GM12878 (cell line): ENCODE data around the gene KRT14. TPM values are rescaled to one million over a fixed set of nuclear protein-coding genes. Genes with fewer than 3 reads are reported as not detected.
"Not testable (repeated sequence)": the region's sequence is repeated elsewhere in the genome, so short reads cannot be mapped to it uniquely, and the experiment has no call there.

Experiments used
- ATAC-seq: fragments of 200-7000 bp; cut with Tn5 transposase; 3 replicates; pipeline ENCODE4 v1.9.1; 2020; ENCODE audit warnings: mild to moderate bottlenecking, moderate library complexity
- BruUV-seq: library from RNA; stranded (reverse); fragments of 400-500 nt; replicated peaks from 2 replicates; lab custom pipeline; 2021; lab: Mats Ljungman, UMichigan
- CTCF ChIA-PET: fragments of 300-600 bp; sonication (Branson Sonifier 250); formaldehyde crosslinking; extraction: SDS; loops from one replicate; lab custom pipeline; 2021; ENCODE audit warnings: inconsistent platforms; lab: Yijun Ruan, JAX
- POLR2A ChIA-PET: fragments of 350-600 bp; formaldehyde crosslinking; extraction: SDS; loops from one replicate; lab custom pipeline; 2021; ENCODE audit warnings: inconsistent platforms; lab: Charles Lee
- RAD21 ChIA-PET: fragments of 300-600 bp; sonication (Branson Sonifier 250); formaldehyde crosslinking; loops from one replicate; lab custom pipeline; 2023; ENCODE audit warnings: antibody characterized with exemption; ENCODE audit not compliant: unreplicated experiment; lab: Charles Lee
- SMC1A ChIA-PET: fragments of 300-600 bp; sonication (Branson Sonifier 250); formaldehyde crosslinking; loops from one replicate; lab custom pipeline; 2023; ENCODE audit not compliant: unreplicated experiment, uncharacterized antibody; lab: Charles Lee
- DNase-seq: peaks from one replicate; pipeline ENCODE4 v3.0.0-alpha.2; 2011; ENCODE audit warnings: low read depth, low spot score
- FAIRE-seq: peaks from 3 replicates; lab custom pipeline; 2011; peaks lifted over from hg19 to GRCh38; lab: Jason Lieb, UNC
- H2AFZ ChIP-seq: 2 replicates; pipeline ENCODE4 v1.6.0; 2011; ENCODE audit warnings: low read depth, low read length, control low read depth; ENCODE audit not compliant: control insufficient read depth
- H3K27ac ChIP-seq: 2 replicates; pipeline ENCODE4 v1.5.1; 2011; ENCODE audit warnings: control low read depth; ENCODE audit not compliant: control insufficient read depth, insufficient read depth
- H3K27me3 ChIP-seq, 2 experiments: replicated peaks in 1 of 2; 2 replicates each; pipeline versions ENCODE4 v1.6.0 to v1.6.1; 2011; ENCODE audit warnings: low read length in 1 of 2; ENCODE audit not compliant: control insufficient read depth in 2 of 2, insufficient read depth in 2 of 2
- H3K36me3 ChIP-seq, 2 experiments: 2 replicates each; pipeline ENCODE4 v1.5.1; 2011; ENCODE audit warnings: low read length in 1 of 2; ENCODE audit not compliant: control insufficient read depth in 2 of 2, insufficient read depth in 2 of 2
- H3K4me1 ChIP-seq: 2 replicates; pipeline ENCODE4 v1.6.1; 2011; ENCODE audit warnings: mild to moderate bottlenecking, low read length, moderate library complexity, mixed read lengths; ENCODE audit not compliant: control insufficient read depth, insufficient read depth
- H3K4me2 ChIP-seq: 2 replicates; pipeline ENCODE4 v1.6.0; 2011; ENCODE audit warnings: control low read depth; ENCODE audit not compliant: control insufficient read depth, insufficient read depth
- H3K4me3 ChIP-seq: fragments of 200-600 bp; sonication (generic); 2 replicates; pipeline ENCODE4 v1.5.1; 2016
- H3K79me2 ChIP-seq: 2 replicates; pipeline ENCODE4 v1.6.0; 2011; ENCODE audit warnings: low read length; ENCODE audit not compliant: control insufficient read depth, insufficient read depth
- H3K9ac ChIP-seq: 2 replicates; pipeline ENCODE4 v1.8.0; 2011; ENCODE audit warnings: low read length, control low read depth, mixed read lengths; ENCODE audit not compliant: control insufficient read depth, insufficient read depth
- H3K9me3 ChIP-seq: replicated peaks from 3 replicates; pipeline ENCODE4 v1.5.1; 2011; ENCODE audit warnings: mild to moderate bottlenecking, low read length; ENCODE audit not compliant: control insufficient read depth, insufficient read depth
- H4K20me1 ChIP-seq: 2 replicates; pipeline ENCODE4 v1.6.0; 2011; ENCODE audit not compliant: control insufficient read depth, insufficient read depth
- MTA2 ChIP-seq: fragments of 450-650 bp; IDR thresholded peaks from 2 replicates; pipeline ENCODE4 v1.6.1; 2016; ENCODE audit warnings: low read depth, mild to moderate bottlenecking, moderate library complexity
- NFXL1 ChIP-seq: fragments of 450-650 bp; IDR thresholded peaks from 2 replicates; pipeline ENCODE4 v1.6.1; 2017; ENCODE audit warnings: antibody characterized with exemption, mild to moderate bottlenecking, borderline replicate concordance
- SREBF2 ChIP-seq: IDR thresholded peaks from 2 replicates; pipeline ENCODE4 v1.6.1; 2012; ENCODE audit warnings: mild to moderate bottlenecking, low read length
- TARDBP ChIP-seq: IDR thresholded peaks from 2 replicates; pipeline ENCODE4 v1.6.1; 2016; ENCODE audit warnings: borderline replicate concordance
- WGBS: methylation state at CpG from one replicate; pipeline ENCODE4 v1.1.6; 2016; ENCODE audit warnings: low lambda C conversion rate; ENCODE audit not compliant: insufficient replicate concordance, insufficient coverage; ENCODE audit errors: missing lambda C conversion rate; 5-methylcytosine and 5-hydroxymethylcytosine counted together
- in situ Hi-C: fragments of 300-500 bp; cut with MboI; formaldehyde crosslinking; loops from 9 replicates; pipeline ENCODE4 v1.14.3; 2018; ENCODE audit warnings: mixed read lengths
- intact Hi-C: fragments of 100-400 bp; cut with micrococcal nuclease; formaldehyde crosslinking; loops from one replicate; pipeline ENCODE4 v1.14.2; 2022; ENCODE audit not compliant: unreplicated experiment
- polyA plus RNA-seq, 11 experiments: library from polyadenylated mRNA; depleted of rRNA in 4 of 11; unstranded in 6 of 11; stranded (reverse) in 5 of 11; fragments of >200 nt; fragmentation: Nextera tagmentation in 4 of 11; fragmentation: Illumina TruSeq in 1 of 11; extraction: Ambion mirVana in 4 of 11; extraction: Trizol in 1 of 11; gene quantifications; 1 replicate in 1 of 11; 2 replicates in 10 of 11; pipeline versions ENCODE4 v1.2.1 to v1.2.3, GENCODE V29; 2011 to 2016; ENCODE audit warnings: inconsistent platforms in 2 of 11, missing spikeins in 2 of 11, low read depth in 1 of 11
- total RNA-seq, 4 experiments: library from RNA; depleted of rRNA in 3 of 4; stranded (reverse); fragments of >200 nt in 3 of 4; fragmentation: Illumina TruSeq in 1 of 4; extraction: Trizol in 1 of 4; gene quantifications; 2 replicates each; pipeline versions ENCODE4 v1.2.1 to v1.2.3, GENCODE V29; 2013 to 2021
- TF ChIP-seq, protein P1 (sequence below): IDR thresholded peaks from 2 replicates; pipeline ENCODE4 v1.6.1; 2011; ENCODE audit warnings: borderline replicate concordance, low read depth, mild to moderate bottlenecking, moderate library complexity, mixed read lengths, low read length; ENCODE audit not compliant: insufficient read depth; ENCODE audit errors: extremely low read length

KRT14 gene
- total and polyA plus RNA-seq, 10 of the 15 experiments (the other 5 are each of a cell fraction or from before 2014, with no cell fraction given): 1.5 TPM; not detected in 9

DNA sequence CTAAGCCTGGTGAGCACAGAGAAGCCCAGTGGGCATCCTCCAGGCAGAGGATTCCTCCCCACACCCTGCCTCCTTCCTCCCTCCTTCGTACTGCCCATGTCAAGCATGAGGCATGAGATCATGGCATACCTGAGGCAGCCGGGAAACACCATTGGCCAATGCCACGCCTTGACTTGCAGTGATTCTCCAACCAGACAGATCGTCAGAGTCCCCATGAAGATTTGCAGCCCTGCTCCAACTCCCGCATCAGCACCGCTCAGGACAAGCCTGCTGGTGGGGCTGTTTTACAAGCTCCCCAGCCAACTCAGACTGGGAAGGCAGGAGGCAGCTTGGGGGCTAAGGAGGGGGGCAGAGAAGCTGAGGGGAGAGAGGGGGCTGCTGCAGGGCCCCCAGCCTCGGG, 28.8 kb upstream of the KRT14 start:
- Histone ChIP-seq H2AFZ (no peak overlapping the region), H3K4me3 (no peak overlapping the region), H4K20me1 (no peaks in the 10 kb centered on the region), H3K27me3 (peaks cover 0 to 2% of the 10 kb centered on the region in 2 experiments; a peak in 2 of 4 replicates), H3K9ac (no peak overlapping the region), H3K9me3 (no peaks in the 10 kb centered on the region), H3K27ac (no peak overlapping the region), H3K4me2 (no peak overlapping the region), H3K36me3 (no peaks in the 10 kb centered on the region), H3K79me2 (no peaks in the 10 kb centered on the region), H3K4me1 (no peaks in the 10 kb centered on the region)
- no TSS peak for BruUV-seq
- ChIA-PET SMC1A (no interaction called here), CTCF (no interaction called here), RAD21 (no interaction called here), POLR2A (no interaction called here)
- 3% methylated on average over 6 of the region's 7 CpGs for WGBS
- FAIRE-seq (no peak), ATAC-seq (no peak), DNase-seq (no peak)
- in situ Hi-C loops: no loop called here
- TF ChIP-seq SREBF2 (no peak), TARDBP (no peak), NFXL1 (no peak), MTA2 (no peak)
- TF ChIP-seq, protein P1, sequence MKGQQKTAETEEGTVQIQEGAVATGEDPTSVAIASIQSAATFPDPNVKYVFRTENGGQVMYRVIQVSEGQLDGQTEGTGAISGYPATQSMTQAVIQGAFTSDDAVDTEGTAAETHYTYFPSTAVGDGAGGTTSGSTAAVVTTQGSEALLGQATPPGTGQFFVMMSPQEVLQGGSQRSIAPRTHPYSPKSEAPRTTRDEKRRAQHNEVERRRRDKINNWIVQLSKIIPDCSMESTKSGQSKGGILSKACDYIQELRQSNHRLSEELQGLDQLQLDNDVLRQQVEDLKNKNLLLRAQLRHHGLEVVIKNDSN: no peak
- intact Hi-C loops: no loop called here

DNA sequence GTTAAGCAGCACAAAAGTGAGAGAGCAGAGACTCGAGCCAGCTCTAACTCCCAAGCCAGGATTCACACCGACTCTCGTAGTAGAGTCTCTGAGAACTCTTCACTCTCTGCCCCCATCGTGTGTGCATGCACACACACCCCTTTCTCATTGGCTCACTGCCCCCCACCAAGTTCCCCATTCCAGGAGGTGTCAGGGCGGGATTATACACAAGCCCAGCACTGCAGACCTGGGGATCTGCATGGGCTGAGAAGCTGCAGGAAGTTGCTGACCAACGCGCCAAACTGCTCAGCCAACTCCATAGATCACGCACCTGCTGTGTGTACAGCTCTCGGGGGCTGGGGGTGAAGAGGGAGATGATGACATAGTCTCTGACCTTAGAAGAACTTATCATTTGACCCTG, 28.1 kb upstream of the KRT14 start:
- H3K27me3 ChIP-seq, intact Hi-C loops, SMC1A ChIA-PET, H3K27ac ChIP-seq, H3K79me2 ChIP-seq, CTCF ChIA-PET, RAD21 ChIA-PET, H3K9me3 ChIP-seq, H3K9ac ChIP-seq, H3K4me1 ChIP-seq, in situ Hi-C loops, H3K36me3 ChIP-seq, FAIRE-seq, BruUV-seq, H3K4me2 ChIP-seq, ATAC-seq, H2AFZ ChIP-seq, DNase-seq, POLR2A ChIA-PET, H3K4me3 ChIP-seq, H4K20me1 ChIP-seq: not testable (repeated sequence)
- 13% methylated on average over 9 of the region's 9 CpGs for WGBS
